A673 (cell line): Measurements from ENCODE around the gene EML6.

Experiments
- EZH2 ChIP-seq: fragments of 200-600 bp; sonication (generic); IDR thresholded peaks from 2 replicates; pipeline ENCODE4 v1.6.1; 2017; ENCODE audit warnings: borderline replicate concordance, low read depth, mild to moderate bottlenecking, mixed read lengths, antibody characterized with exemption, low read length; ENCODE audit not compliant: poor library complexity, severe bottlenecking
- TF ChIP-seq, protein P1 (sequence below): fragments of 300-800, 200-600 bp; sonication (generic); conservative IDR thresholded peaks from 2 replicates; pipeline ENCODE4 v1.5.1; 2017; ENCODE audit warnings: low read depth, mild to moderate bottlenecking, antibody characterized with exemption, low read length, moderate library complexity, mixed read lengths

- TF ChIP-seq, protein P1, sequence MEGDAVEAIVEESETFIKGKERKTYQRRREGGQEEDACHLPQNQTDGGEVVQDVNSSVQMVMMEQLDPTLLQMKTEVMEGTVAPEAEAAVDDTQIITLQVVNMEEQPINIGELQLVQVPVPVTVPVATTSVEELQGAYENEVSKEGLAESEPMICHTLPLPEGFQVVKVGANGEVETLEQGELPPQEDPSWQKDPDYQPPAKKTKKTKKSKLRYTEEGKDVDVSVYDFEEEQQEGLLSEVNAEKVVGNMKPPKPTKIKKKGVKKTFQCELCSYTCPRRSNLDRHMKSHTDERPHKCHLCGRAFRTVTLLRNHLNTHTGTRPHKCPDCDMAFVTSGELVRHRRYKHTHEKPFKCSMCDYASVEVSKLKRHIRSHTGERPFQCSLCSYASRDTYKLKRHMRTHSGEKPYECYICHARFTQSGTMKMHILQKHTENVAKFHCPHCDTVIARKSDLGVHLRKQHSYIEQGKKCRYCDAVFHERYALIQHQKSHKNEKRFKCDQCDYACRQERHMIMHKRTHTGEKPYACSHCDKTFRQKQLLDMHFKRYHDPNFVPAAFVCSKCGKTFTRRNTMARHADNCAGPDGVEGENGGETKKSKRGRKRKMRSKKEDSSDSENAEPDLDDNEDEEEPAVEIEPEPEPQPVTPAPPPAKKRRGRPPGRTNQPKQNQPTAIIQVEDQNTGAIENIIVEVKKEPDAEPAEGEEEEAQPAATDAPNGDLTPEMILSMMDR, result no peak
- no peak for TF ChIP-seq EZH2
Measured at GRCh38 chr2:54677476-54678265, 45.8 kb upstream of the EML6 start.
